ENCODE data around the gene MTR. TPM values are rescaled to one million over a fixed set of nuclear protein-coding genes. Genes with fewer than 3 reads are reported as not detected.
"Not testable (repeated sequence)": the region's sequence is repeated elsewhere in the genome, so short reads cannot be mapped to it uniquely, and the experiment has no call there.

MTR gene
- total RNA-seq, 1 donor from 2014 or later, result 28.4 TPM

DNA sequence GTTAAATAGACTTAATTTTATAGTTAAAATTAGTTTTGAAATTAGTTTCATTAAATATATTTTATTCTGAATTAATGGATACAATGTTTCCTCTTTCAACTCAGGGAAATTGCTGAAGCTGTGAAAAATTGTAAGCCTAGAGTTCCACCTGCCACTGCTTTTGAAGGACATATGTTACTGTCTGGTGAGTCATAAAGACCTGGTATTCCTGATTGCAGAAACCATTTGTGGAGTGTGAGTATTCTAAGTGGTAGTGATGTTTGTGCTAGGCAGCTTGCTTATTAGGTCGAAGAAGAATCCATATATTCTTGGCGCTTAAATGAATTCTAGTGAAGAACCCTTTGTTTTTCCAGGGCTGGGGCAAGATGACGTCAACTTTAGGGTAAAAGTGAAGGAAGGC, 34.0 kb downstream of the MTR start:
- no peak for DNase-seq (ENCODE audit: extremely low read depth, low read depth, low spot score)

DNA sequence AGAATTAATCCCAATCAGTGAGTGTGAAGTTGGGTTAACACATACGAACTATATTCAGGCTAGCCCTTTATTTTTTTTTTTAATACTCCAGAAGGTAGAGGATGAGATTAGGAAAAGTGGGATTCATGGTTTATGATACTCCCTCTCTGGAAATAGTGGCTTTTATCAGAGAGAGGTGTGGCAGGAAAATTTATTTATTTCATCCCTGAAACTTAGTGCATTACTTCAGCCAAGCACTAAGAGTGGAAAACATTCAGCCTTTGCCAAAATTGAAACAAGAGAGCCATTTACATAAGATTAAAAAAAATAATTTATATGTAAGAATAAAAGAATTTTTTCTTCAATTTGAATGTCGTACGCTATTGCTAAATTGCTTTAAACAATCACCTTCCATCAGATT, 35.0 kb downstream of the MTR start:
- no peak for DNase-seq (ENCODE audit: extremely low read depth, low read depth, low spot score)

DNA sequence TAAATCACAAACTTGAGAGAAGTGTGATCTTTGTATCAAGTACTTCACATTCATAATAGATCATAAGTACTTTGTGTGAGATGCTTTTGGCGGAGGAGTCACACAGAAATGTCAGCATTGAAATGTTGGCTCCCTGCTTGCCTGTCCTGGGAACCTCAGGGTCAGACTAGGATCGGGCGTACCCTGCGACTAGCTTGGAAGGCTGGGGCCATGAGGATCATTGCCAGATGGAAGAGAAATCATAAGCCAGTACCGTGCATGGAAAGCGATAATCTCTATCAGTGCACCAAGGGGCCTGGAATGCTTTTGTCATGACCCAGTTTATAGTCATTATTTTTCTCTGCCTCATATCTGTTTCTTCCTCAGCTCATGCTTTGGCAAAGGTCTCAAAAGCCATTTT, 35.5 kb downstream of the MTR start:
- no peak for DNase-seq (ENCODE audit: extremely low read depth, low read depth, low spot score)

DNA sequence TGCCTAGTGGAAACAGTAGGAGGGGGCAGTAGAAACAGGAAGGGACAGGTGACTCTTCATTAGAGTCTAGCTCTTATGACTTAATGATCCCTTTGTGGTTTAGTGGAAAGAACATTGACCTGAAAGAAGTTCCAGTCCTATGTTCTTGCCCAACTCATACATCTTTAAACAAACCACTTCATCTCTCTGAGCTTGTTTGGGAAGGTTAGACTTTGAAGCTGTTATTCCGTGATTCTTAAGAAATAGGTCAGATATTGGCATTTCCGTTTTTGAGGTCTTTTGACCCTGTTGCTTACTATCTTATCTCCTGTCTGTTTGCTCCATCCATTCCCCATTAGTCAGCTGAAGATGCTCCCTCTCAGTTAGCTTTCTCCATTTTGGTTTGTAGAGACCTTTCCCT, 38.5 kb downstream of the MTR start:
- no peak for DNase-seq (ENCODE audit: extremely low read depth, low read depth, low spot score)

DNA sequence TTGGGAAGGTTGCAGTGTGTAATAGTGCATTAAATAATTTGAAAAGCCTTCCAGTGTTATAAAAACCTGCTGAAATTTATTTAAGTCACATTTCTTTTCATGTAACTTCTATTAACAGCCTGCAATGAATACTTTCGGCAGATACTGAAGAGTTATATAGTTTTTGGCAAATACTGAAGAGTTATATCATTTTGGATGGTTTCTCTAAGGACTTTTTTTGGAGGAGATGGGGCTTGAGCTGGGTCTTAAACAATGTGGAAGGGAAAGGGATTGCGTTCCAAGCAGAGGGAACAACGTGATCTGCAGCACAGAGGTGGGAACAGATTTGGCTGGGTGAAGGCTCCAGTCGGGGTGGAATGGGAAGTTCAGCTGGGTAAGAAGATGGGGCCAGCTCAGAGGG, 39.8 kb downstream of the MTR start:
- DNase-seq (ENCODE audit: extremely low read depth, low read depth, low spot score), result no peak

DNA sequence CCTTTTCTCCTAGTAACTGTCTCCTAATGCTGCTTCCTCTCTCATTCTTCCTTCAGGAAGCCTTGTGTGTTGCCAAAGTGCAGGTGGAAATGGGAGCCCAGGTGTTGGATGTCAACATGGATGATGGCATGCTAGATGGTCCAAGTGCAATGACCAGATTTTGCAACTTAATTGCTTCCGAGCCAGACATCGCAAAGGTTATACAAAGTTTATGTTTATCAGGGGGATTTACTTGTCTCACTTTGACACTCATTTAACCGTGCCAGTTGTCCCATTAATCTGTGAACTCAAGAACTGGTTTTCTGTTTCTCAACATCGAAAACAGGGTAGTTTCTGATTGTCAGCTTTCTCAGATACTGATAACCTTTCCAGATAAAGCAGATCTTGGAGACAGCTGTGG, 40.4 kb downstream of the MTR start:
- DNase-seq (ENCODE audit: extremely low read depth, low read depth, low spot score), result no peak

DNA sequence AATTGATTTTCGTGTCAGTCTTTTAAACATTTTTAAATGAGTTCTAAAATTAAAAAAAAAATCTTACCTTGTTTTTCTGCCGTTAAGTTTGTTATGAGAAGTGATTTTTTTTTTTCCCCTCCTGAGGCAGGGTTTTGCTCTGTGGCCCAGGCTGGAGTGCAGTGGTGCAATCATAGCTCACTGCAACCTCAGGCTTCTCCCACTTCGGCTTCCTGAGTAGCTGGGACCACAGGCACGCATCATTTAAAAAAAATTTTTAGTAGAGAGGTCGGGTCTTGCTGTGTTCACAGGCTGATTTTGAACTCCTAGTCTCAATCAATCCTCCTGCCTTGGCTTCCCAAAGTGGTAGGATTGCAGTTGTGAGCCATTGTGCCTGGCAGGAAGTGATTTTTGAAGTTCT, 41.1 kb downstream of the MTR start:
- DNase-seq (ENCODE audit: extremely low read depth, low read depth, low spot score), result no peak

DNA sequence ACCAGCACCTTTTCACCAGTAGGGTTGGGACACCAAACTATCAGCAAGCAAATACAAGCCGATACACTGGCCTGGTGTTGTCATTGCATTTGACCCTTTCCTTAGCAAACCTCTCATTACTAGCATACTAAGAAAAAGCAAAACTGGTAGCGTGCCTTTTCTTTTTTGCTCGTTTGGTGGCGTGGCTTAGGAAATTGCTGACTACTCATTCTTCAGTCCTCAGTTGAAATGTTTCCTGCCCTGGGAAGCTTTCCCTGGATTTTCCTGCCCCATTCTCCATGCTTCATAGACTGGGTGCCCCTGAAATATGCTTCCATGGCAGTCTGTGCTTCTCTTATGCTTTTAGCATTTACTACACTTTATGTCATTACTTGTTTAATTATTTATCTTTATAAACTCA, 42.0 kb downstream of the MTR start:
- DNase-seq (ENCODE audit: extremely low read depth, low read depth, low spot score), result no peak

DNA sequence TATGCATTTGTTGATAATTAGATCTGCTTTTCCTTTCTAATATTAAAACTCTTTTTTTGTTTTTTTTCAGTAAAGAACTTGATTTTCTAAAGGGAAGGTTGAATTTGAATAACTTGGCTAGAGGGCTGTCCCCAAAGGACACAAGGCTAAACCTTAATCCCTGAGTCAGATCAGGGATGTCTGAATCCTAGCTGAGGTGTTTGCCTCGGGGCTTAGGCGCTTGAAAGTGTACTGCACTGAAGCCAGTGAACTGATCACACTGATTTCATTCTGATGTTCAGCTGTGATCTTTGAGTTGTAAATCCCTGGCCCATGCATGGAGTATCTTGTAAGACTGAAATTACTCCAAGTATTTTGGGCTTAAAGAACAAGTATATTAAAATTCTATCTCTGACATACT, 42.8 kb downstream of the MTR start:
- DNase-seq (ENCODE audit: extremely low read depth, low read depth, low spot score), result no peak

DNA sequence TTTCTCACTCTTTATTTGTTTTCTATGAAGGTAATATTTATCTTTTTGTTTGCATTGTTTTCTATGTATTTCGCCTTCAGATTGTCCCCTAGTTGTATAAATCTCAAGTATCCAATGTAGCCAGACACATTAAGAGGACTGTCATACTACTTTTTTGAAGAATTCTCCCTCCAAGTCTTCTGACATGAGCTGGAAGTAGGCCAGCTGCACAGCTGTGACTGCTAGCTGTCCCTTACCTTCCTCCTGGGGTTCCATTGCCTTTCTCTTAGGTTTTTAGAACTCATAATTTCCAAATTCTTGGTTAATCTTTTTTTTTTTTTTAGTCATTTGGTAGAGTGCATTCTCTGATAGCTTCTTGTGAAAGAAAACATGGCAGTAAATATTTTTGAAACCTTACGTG, 46.2 kb downstream of the MTR start:
- DNase-seq (ENCODE audit: extremely low read depth, low read depth, low spot score), result no peak

DNA sequence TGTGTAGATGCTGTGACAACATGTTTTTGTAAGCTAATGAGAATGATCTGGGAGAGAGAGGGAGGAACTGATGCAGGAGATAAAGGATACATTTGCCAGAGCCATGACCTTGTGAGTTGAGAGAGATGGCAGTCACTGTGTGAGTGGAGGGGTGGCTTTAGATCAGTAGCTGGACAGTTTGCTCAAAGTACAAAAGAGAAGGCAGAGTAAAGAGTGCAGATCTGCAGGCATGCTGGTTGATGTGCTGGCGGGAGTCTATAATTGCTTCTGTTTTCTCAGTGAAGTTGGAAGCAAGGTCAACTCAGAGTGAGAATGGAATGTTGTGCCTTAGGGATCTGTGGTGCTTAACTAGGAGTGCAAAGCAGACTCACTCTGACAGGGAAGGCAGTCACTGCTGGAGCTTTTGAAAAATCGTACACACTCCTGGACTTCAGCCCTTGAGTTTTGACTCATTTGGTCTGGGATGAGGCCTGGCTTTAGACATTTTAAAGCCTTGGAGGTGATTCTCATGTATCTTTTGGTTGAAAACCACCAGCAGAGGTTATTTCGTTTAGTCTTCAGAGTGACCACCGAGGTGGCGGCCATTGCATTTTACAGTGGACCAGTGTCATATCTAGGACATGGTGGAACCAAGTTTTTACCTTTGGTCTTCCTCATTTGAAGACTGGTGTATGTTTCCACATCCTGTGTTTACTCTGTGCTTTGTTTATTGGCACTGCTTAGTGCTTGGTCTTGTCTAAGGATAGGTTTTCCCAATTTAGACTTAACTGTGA, 49.6 kb downstream of the MTR start:
- DNase-seq (ENCODE audit: extremely low read depth, low read depth, low spot score), result no peak

DNA sequence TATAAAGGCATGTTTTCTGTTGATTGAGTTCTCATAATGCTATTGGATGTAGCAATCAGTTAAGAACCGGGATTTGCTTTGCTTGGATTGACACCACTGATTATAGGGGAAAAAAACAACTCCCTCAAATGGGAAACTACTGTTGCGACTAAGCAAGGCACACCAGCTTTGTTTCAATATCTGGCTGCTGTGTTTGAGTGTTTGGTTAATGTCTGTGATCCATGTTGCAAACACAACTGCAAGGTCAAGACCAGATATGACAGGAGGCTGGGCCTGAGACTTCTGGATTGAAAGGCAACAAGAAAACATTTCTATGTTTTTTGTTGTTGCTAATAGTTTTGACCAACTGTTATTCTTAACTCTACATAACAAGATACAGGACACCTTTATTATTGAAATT, 50.7 kb downstream of the MTR start:
- no peak for DNase-seq (ENCODE audit: extremely low read depth, low read depth, low spot score)

DNA sequence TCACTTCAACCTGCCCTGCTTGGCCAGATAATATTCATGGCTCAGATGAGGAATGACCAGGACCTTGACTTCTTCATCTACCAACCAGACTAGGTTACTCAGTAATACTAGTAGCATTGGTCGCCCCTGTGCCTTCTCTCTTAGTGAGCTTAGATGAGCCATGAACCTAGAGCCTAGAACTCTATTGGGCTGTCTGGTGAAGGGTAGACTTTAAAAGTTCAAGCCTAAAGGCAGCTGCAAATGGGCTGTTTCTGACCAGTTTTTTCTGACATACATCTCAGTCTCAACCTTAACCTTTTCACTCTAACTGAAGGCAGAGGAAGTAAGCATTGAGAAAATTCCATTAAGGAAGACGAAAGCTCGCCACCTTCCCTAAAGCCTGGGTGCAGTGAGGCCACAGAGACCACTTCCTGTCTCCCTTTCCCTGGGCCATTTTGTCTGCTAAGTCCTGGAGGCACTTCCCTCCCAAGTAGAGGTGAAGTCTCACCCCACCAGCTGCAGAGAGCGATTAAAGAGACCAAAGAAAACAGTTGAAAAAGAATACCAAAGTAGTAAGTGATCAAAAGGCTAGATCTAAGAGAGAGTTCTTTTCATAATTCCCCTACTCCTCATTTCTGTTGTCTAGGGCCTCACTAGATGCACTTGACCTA, 53.3 kb downstream of the MTR start:
- DNase-seq (ENCODE audit: extremely low read depth, low read depth, low spot score), result no peak

DNA sequence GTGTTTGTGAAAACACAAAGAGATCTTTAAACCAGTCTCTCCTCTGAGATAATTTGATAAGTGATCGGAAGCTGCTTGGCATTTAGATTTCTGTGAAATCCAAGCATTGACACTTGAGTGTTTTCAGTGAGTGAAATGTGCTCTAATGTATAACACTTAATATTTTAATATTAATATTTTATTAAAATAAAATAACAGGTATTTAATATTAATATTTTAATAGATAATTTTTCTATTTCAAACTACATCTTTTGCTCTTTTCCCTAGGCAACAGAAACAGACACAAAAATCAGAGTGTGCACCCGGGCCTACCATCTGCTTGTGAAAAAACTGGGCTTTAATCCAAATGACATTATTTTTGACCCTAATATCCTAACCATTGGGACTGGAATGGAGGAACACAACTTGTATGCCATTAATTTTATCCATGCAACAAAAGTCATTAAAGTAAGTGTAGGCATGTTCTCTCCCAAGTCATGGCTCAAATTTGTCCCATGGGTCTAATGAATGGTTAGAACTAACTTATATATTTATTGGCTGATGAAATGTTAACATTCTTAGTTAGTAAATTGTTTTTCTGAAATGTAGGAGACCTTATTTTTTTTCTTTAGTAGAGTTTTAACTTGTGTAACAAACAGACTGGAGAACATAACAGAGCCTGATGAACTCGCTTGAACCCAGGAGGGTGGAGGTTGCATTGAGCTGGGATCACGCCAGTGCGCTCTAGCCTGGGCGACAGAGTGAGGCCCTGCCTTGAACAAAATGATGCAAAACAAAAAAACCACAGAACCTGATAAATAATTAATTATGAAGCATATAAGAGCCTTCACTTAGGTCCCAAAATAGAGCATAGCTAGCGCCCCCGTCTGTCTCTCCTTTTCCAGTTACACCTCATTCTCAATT, 55.2 kb downstream of the MTR start:
- DNase-seq (ENCODE audit: extremely low read depth, low read depth, low spot score), result no peak

DNA sequence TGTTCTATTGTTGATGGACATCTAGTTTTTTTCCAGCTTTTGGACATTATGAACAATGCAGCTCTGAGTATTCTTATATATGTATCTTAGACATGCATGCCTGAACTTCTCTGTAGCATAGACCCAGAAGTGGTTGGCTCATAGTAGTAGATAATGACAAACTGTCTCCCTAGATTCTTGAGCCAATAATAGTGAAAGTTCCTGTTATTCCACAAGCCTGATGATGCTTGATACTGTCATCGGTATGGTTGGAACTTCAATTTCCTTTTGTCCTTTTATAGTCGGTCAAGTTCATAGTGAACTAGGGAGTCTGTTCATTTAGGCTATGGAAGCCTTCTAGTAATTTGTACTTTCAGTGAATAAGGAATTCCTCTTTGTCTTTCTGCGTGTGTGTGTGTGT, 56.8 kb downstream of the MTR start:
- DNase-seq (ENCODE audit: extremely low read depth, low read depth, low spot score), result no peak

DNA sequence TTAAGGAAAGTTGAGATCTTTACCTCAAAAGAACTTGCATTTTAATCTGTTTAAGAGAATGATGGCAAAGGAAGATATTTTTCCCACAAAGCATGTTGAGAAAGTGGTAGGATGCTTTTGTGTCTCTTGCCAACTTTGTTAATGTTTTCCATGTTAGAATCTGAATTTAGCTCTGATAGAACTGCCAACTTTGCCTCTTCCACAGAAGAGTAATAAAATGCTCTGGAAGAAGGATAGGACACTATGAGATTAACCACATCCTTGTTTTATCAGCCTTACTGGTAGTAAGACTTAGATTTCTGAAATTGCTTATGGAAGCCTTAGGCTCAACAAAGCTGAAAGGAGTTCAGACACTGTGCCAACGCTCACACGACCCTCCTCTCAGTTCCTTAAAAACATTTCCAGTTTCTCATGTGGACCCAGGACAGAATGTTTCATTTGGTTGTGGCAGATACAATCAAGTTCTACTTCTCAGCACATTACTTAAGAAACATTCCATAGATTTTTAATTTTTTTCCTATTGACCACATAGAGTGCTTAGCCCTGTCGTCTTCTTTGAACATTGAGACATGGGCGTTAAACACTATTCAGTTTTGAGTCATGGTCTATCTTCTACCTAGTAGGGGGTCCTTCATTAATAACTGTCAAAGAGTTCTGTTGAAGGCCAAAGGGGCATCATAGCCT, 59.0 kb downstream of the MTR start:
- DNase-seq (ENCODE audit: extremely low read depth, low read depth, low spot score), result no peak

DNA sequence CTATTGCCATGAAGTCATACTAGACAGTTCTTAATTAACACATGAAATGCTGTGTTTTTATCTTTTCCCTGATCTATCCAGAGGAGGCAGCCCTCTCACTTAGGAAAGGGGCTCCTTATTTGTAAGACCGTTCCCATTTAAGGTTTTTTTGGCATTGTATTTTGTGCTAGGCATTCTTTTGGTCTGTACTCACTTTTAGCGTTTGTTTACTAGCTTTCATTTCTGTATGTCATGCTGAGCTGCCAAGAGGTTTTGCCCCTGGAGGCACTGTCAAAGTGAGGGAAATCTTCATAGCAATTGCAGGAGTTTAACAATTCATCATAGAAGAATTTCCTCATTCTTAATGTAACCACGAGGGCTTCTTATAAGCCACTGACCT, 59.5 kb downstream of the MTR start:
- no peak for DNase-seq (ENCODE audit: extremely low read depth, low read depth, low spot score)

DNA sequence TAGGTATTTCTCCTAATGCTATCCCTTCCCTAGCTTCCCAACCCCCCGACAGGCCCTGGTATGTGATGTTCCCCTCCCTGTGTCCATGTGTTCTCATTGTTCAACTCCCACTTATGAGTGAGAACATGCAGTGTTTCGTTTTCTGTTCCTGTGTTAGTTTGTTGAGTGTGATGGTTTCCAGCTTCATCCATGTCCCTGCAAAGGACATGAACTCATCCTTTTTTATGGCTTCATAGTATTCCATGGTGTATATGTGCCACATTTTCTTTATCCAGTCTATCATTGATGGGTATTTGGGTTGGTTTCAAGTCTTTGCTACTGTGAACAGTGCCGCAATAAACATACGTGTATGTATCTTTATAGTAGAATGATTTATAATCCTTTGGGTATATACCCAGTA, 61.6 kb downstream of the MTR start:
- not testable (repeated sequence) for DNase-seq (ENCODE audit: extremely low read depth, low read depth, low spot score)

DNA sequence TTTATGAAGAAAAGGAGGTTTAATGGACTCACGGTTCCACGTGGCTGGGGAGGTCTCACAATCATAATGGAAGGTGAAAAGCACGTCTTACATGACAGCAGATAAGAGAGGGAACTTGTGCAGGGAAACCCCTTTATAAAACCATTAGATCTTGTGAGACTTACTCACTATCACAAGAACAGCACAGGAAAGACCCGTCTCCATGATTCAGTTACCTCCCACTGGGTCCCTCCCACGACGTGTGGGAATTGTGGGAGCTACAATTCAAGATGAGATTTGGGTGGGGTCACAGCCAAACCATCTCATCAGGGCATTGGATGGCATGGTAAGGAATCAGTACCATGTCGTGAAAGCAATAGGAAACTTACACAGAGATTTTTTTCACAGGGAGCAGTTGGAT, 63.1 kb downstream of the MTR start:
- no peak for DNase-seq (ENCODE audit: extremely low read depth, low read depth, low spot score)

DNA sequence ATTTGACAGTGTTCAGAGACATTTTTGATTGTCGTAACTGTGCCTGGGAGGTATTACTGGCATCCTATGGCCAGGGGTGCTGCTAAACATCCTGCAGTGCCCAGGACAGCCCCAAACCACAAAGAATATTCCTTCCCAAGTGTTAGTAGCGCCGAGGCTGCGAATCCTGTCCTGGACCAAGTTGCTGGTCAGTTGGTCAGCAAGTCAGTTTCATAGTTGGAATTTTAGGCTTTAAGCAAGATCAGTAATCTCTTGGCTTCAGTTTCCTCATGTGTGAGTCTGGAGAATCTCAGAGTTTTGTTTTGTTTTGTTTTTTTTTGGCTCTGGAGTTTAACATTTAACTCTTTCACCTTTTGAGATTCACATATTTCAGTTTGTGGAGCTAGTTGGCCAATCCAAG, 65.0 kb downstream of the MTR start:
- DNase-seq (ENCODE audit: extremely low read depth, low read depth, low spot score), result no peak

DNA sequence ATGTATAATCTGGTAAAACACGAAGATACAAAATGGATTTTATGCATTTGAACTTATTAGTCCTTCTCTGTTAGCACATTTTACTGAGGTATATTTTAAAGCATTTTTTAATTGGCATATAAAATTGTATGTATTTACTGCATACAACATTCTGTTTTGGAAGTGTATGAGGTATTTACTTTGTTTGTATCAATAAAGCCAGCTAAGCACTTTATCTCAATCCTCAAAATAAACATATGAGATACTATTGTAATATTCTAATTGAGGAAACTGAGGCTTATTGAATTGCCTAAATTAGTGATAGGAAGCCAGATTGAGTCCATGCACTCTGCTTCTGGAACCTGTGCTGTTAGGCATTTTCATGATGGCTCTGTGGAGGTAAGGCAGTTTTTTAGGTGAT, 65.6 kb downstream of the MTR start:
- no peak for DNase-seq (ENCODE audit: extremely low read depth, low read depth, low spot score)
